Activated CD8-positive, alpha-beta memory T cell treated with anti-CD3 and anti-CD28 coated beads, Interleukin-2, amount 50 U/mL, for 1 hour (primary cell): ENCODE results near the gene NLGN1.

Experiments
- DNase-seq: peaks from one replicate; pipeline ENCODE4 v3.0.0-alpha.2; 2020; ENCODE audit errors: extremely low read depth

The NLGN1 gene

GRCh38 chr3:174335324-174335723 lies 937.8 kb downstream of the NLGN1 start:
- DNase-seq: no peak

GRCh38 chr3:174335910-174336309 lies 938.4 kb downstream of the NLGN1 start:
- DNase-seq: no peak
